Hepatocyte (in vitro differentiated cells): ENCODE results near the gene TTC38. TPM values are rescaled to one million over a fixed set of nuclear protein-coding genes. Genes with fewer than 3 reads are reported as not detected.
"Not testable (repeated sequence)": the region's sequence is repeated elsewhere in the genome, so short reads cannot be mapped to it uniquely, and the experiment has no call there.

ENCODE experiments used
- DNase-seq: peaks from one replicate; pipeline ENCODE4 v3.0.0-alpha.2; 2016; ENCODE audit warnings: low spot score
- H2AFZ ChIP-seq: fragments of 200-600 bp; sonication (generic); 2 replicates; pipeline ENCODE4 v1.6.0; 2016; ENCODE audit warnings: antibody characterized with exemption, mild to moderate bottlenecking
- H3K27ac ChIP-seq: fragments of 200-600 bp; sonication (generic); 2 replicates; pipeline ENCODE4 v1.5.1; 2016; ENCODE audit warnings: mild to moderate bottlenecking
- H3K27me3 ChIP-seq: fragments of 200-600 bp; sonication (generic); 2 replicates; pipeline ENCODE4 v1.6.1; 2016
- H3K36me3 ChIP-seq: fragments of 200-600 bp; sonication (generic); replicated peaks from 2 replicates; pipeline ENCODE4 v1.5.1; 2016; ENCODE audit warnings: low read depth; ENCODE audit not compliant: insufficient read depth
- H3K4me1 ChIP-seq: fragments of 200-600 bp; sonication (generic); 2 replicates; pipeline ENCODE4 v1.5.1; 2016; ENCODE audit warnings: mild to moderate bottlenecking, moderate library complexity; ENCODE audit not compliant: insufficient read depth
- H3K4me2 ChIP-seq: fragments of 200-600 bp; sonication (generic); 2 replicates; pipeline ENCODE4 v1.6.0; 2016
- H3K4me3 ChIP-seq: fragments of 200-600 bp; sonication (generic); 2 replicates; pipeline ENCODE4 v1.5.1; 2016; ENCODE audit warnings: mild to moderate bottlenecking
- H3K79me2 ChIP-seq: fragments of 200-600 bp; sonication (generic); 2 replicates; pipeline ENCODE4 v1.6.0; 2017; ENCODE audit warnings: mild to moderate bottlenecking
- H3K9me2 ChIP-seq: fragments of 200-600 bp; sonication (generic); replicated peaks from 2 replicates; pipeline ENCODE4 v1.6.0; 2017; ENCODE audit warnings: mild to moderate bottlenecking; ENCODE audit not compliant: insufficient read depth
- H3K9me3 ChIP-seq: fragments of 200-600 bp; sonication (generic); 2 replicates; pipeline ENCODE4 v1.5.1; 2016; ENCODE audit warnings: low read depth, mild to moderate bottlenecking
- H4K20me1 ChIP-seq: fragments of 200-600 bp; sonication (generic); 2 replicates; pipeline ENCODE4 v1.6.0; 2016; ENCODE audit warnings: mild to moderate bottlenecking; ENCODE audit not compliant: insufficient read depth, poor library complexity, severe bottlenecking
- CTCF ChIP-seq: fragments of 200-600 bp; sonication (generic); IDR thresholded peaks from 2 replicates; pipeline ENCODE4 v1.5.1; 2016; ENCODE audit warnings: antibody characterized with exemption, mild to moderate bottlenecking; ENCODE audit not compliant: poor library complexity
- EZH2 ChIP-seq: fragments of 200-600 bp; sonication (generic); IDR thresholded peaks from 2 replicates; pipeline ENCODE4 v1.6.1; 2016; ENCODE audit warnings: antibody characterized with exemption, mild to moderate bottlenecking, borderline replicate concordance
- EZH2phosphoT487 ChIP-seq: fragments of 200-600 bp; sonication (generic); IDR thresholded peaks from one replicate; pipeline ENCODE4 v1.6.1; 2018; ENCODE audit warnings: antibody characterized with exemption, mild to moderate bottlenecking, low read depth, moderate library complexity; ENCODE audit not compliant: unreplicated experiment, severe bottlenecking
- WGBS: methylation state at CpG from one replicate; pipeline ENCODE4 v1.1.6; 2016; ENCODE audit warnings: low lambda C conversion rate; ENCODE audit errors: missing lambda C conversion rate; 5-methylcytosine and 5-hydroxymethylcytosine counted together
- polyA plus RNA-seq: library from polyadenylated mRNA; unstranded; fragments of >200 nt; fragmentation: Nextera tagmentation; extraction: Ambion mirVana; gene quantifications from 2 replicates; pipeline ENCODE4 v1.2.1, GENCODE V29; 2016
- total RNA-seq: library from RNA; depleted of rRNA; stranded (reverse); fragments of >200 nt; gene quantifications from 2 replicates; pipeline ENCODE4 v1.2.3, GENCODE V29; 2014

Gene TTC38
- total and polyA plus RNA-seq, 2 experiments from 2014 or later = 48.3 to 85.8 TPM

GRCh38 chr22:46260038-46260437, 7.8 kb upstream of the TTC38 start:
- H3K4me3 ChIP-seq = no peak overlapping the region
- DNase-seq = no peak
- H3K9me2 ChIP-seq = no peaks in the 10 kb centered on the region
- no peak overlapping the region for H3K27ac ChIP-seq
- TF ChIP-seq EZH2phosphoT487 (no peak), CTCF (no peak), EZH2 (no peak)
- peaks cover 27% of the 10 kb centered on the region for H3K27me3 ChIP-seq
- H3K9me3 ChIP-seq = no peaks in the 10 kb centered on the region
- no peaks in the 10 kb centered on the region for H3K79me2 ChIP-seq
- H3K36me3 ChIP-seq = no peaks in the 10 kb centered on the region
- no peaks in the 10 kb centered on the region for H4K20me1 ChIP-seq
- H3K4me1 ChIP-seq = no peaks in the 10 kb centered on the region
- no peak overlapping the region for H2AFZ ChIP-seq
- H3K4me2 ChIP-seq = no peak overlapping the region
- WGBS = 85% methylated on average over 6 of the region's 6 CpGs

GRCh38 chr22:46262449-46263215, 5.2 kb upstream of the TTC38 start:
- 18% methylated on average over 67 of the region's 109 CpGs for WGBS
- Histone ChIP-seq H3K4me1 (peaks cover 4% of the 10 kb centered on the region), H4K20me1 (no peaks in the 10 kb centered on the region), H3K36me3 (no peaks in the 10 kb centered on the region), H3K4me3 (no peak overlapping the region), H3K27ac (no peak overlapping the region), H3K4me2 (peak overlapping the region; percentile 59), H2AFZ (no peak overlapping the region), H3K9me2 (no peaks in the 10 kb centered on the region), H3K9me3 (no peaks in the 10 kb centered on the region), H3K79me2 (no peaks in the 10 kb centered on the region), H3K27me3 (peaks cover 27% of the 10 kb centered on the region)
- peak; percentile 59 for DNase-seq
- TF ChIP-seq EZH2phosphoT487 = no peak
- peak; percentile 35 for TF ChIP-seq CTCF
- no peak for TF ChIP-seq EZH2

GRCh38 chr22:46263216-46263590, 4.6 kb upstream of the TTC38 start, which contains the start of gene PKDREJ:
TSS of gene PKDREJ (minus strand) at chr22:46263343. CDS start at chr22:46263322, 21 bp downstream.
- Histone ChIP-seq H4K20me1 (no peaks in the 10 kb centered on the region), H2AFZ (no peak within 1 kb of the TSS), H3K4me2 (peak within 1 kb of the TSS; percentile 59), H3K79me2 (peaks cover 3% of the 10 kb centered on the region), H3K27me3 (peaks cover 27% of the 10 kb centered on the region), H3K4me1 (peaks cover 4% of the 10 kb centered on the region), H3K36me3 (no peaks in the 10 kb centered on the region), H3K9me3 (no peaks in the 10 kb centered on the region), H3K27ac (peak within 1 kb of the TSS; percentile 15), H3K9me2 (no peaks in the 10 kb centered on the region), H3K4me3 (no peak within 1 kb of the TSS)
- 80% methylated on average over 1 of the region's 30 CpGs for WGBS
- TF ChIP-seq CTCF = no peak
- no peak for TF ChIP-seq EZH2
- no peak for TF ChIP-seq EZH2phosphoT487
- no peak for DNase-seq

GRCh38 chr22:46264520-46264919, 3.3 kb upstream of the TTC38 start:
- H3K9me3 ChIP-seq, H3K27ac ChIP-seq, H2AFZ ChIP-seq, H3K4me2 ChIP-seq, H3K9me2 ChIP-seq, H3K4me3 ChIP-seq, H4K20me1 ChIP-seq, H3K36me3 ChIP-seq: not testable (repeated sequence)
- peaks cover 11% of the 10 kb centered on the region for H3K4me1 ChIP-seq
- peaks cover 16% of the 10 kb centered on the region for H3K79me2 ChIP-seq
- 90% methylated on average over 6 of the region's 6 CpGs for WGBS
- DNase-seq = peak; percentile 49
- H3K27me3 ChIP-seq = peaks cover 27% of the 10 kb centered on the region

- WGBS = 89% methylated on average over 4 of the region's 4 CpGs
Measured at GRCh38 chr22:46265627-46266026, 2.2 kb upstream of the TTC38 start.

More at GRCh38 chr22:46265627-46266026, 2.2 kb upstream of the TTC38 start:
- not testable (repeated sequence) for H3K9me3 ChIP-seq, H3K9me2 ChIP-seq, H2AFZ ChIP-seq, DNase-seq, H3K4me3 ChIP-seq, H3K36me3 ChIP-seq, H3K4me2 ChIP-seq, H3K27ac ChIP-seq, H4K20me1 ChIP-seq
- H3K27me3 ChIP-seq = peaks cover 24% of the 10 kb centered on the region
- peaks cover 22% of the 10 kb centered on the region for H3K79me2 ChIP-seq
- peaks cover 11% of the 10 kb centered on the region for H3K4me1 ChIP-seq
